K562 treated with DMSO at 1 percent for 4 hours (cell line): ENCODE data around the gene KRTAP12-4. TPM values are rescaled to one million over a fixed set of nuclear protein-coding genes. Genes with fewer than 3 reads are reported as not detected.

Experiments used
- total RNA-seq: library from RNA; unstranded; fragments of 300-600 nt; gene quantifications from 2 replicates; pipeline ENCODE4 v1.2.3, GENCODE V29; 2022; ENCODE audit not compliant: insufficient read depth

KRTAP12-4 gene, protein sequence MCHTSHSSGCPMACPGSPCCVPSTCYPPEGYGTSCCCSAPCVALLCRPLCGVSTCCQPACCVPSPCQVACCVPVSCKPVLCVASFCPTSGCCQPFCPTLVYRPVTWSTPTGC
- total RNA-seq, result not detected in 2 replicates

DNA sequence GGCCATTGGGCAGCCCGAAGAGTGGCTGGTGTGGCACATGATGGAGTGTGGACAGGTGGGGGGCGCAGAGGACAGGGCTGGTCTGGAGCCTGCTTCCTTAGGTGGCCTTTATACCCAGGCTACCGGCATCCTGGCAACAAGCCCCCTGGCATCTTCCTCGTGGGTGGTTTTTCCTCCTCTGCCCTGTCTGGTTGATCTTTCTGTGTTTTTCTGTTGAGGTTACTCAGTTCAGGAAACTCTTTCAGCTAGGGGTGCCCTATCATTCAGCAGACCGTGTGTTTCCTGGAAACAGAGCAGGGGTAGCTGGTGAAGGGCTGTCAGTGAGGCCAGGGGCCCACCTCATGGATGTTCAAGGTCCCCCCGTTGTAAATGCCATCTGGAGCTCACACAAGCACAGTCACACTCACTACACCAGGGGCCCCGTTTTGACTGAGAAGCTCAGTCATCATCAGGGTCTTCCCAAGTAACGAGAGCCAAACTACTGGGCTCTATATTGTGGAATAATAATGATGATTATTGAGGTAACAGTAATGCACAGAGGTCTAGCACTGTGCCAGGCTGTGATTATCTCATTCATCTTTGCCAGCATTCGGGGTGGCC, at the start of gene KRTAP12-4:
Gene KRTAP12-4, minus strand, starts transcription at position 84 of the 600 bp plus-strand sequence. Its CDS starts 45 bp downstream, at position 39.

DNA sequence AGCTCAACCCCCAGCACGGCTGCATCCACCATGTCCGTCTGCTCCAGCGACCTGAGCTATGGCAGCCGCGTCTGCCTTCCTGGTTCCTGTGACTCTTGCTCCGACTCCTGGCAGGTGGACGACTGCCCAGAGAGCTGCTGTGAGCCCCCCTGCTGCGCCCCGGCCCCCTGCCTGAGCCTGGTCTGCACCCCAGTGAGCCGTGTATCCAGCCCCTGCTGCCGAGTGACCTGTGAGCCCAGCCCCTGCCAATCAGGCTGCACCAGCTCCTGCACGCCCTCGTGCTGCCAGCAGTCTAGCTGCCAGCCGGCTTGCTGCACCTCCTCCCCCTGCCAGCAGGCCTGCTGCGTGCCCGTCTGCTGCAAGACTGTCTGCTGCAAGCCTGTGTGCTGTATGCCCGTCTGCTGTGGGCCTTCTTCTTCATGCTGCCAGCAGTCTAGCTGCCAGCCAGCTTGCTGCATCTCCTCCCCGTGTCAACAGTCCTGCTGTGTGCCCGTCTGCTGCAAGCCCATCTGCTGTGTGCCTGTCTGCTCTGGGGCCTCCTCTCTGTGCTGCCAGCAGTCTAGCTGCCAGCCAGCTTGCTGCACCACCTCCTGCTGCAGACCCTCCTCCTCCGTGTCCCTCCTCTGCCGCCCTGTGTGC, 42.8 kb upstream of the KRTAP12-4 start, which contains the start of gene KRTAP10-12:
Gene KRTAP10-12, plus strand, starts transcription at position 1 of the 639 bp plus-strand sequence. Its CDS starts 30 bp downstream, at position 31.

DNA sequence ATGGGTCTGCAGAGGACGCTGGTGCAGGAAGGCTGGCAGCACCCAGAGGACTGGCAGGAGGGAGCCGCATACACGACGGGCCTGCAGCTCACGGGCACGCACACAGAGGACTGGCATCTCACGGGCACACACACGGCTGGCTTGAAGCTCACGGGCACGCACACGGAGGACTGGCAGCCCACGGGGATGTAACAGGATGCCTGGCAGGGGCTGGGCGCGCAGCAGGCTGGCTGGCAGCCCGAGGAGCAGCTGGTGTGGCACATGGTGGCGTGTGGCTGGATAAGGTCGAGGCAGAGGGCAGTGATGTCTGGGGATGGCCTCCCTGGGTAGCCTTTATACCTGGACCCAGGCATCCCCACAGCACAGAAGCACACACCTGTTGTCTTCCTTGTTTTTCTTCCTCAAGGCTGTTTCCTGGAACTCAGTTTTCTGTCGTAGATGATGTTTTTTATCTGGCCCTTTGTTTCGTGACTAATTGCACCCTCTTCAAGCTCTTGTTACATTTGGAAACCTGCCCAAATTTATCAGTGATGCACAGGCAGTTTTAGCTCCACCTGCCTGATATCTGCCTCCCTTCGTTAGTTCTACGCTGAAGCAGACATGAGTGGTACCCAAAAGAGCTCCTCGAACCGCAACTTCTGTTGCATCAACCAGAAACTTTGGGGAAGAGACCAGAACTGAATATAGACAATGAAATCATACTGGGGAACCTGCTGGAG, 27.6 kb upstream of the KRTAP12-4 start, which contains the start of gene KRTAP12-1:
Gene KRTAP12-1, minus strand, starts transcription at position 303 of the 719 bp plus-strand sequence. Its CDS starts 40 bp downstream, at position 263.

DNA sequence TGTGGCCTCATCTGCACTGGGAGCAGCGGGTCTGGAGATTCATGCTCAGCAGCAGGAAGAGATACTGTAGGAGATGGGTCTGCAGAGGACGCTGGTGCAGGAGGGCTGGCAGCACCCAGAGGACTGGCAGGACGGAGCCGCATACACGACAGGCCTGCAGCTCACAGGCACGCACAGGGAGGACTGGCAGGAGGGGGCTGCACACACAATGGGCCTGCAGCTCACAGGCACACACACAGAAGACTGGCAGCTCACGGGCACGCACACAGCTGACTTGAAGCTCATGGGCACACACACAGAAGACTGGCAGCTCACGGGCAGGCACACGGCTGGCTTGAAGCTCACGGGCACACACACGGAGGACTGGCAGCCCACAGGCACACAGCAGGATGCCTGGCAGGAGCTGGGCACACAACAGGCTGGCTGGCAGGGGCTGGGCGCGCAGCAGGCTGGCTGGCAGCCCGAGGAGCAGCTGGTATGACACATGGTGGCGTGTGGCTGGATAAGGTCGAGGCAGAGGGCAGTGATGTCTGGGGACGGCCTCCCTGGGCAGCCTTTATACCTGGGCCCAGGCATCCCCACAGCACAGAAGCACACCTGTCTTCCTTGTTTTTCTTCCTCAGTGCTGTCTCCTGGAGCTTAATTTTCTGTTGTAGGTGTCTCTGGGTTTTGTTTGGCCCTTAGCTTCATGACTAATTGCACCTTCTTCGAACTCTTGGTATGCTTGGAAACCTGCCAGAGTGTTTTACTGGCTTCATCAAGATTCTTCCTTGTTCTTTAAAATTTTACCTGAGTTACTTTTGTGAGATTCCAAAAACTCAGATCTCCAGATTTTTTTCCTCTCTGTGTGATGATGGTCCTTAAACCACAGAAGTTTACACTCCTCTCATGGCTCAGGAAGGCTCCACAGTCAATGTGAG, 12.2 kb upstream of the KRTAP12-4 start, which contains the start of gene KRTAP12-2:
Gene KRTAP12-2, minus strand, starts transcription at position 527 of the 920 bp plus-strand sequence. Its CDS starts 41 bp downstream, at position 486.

DNA sequence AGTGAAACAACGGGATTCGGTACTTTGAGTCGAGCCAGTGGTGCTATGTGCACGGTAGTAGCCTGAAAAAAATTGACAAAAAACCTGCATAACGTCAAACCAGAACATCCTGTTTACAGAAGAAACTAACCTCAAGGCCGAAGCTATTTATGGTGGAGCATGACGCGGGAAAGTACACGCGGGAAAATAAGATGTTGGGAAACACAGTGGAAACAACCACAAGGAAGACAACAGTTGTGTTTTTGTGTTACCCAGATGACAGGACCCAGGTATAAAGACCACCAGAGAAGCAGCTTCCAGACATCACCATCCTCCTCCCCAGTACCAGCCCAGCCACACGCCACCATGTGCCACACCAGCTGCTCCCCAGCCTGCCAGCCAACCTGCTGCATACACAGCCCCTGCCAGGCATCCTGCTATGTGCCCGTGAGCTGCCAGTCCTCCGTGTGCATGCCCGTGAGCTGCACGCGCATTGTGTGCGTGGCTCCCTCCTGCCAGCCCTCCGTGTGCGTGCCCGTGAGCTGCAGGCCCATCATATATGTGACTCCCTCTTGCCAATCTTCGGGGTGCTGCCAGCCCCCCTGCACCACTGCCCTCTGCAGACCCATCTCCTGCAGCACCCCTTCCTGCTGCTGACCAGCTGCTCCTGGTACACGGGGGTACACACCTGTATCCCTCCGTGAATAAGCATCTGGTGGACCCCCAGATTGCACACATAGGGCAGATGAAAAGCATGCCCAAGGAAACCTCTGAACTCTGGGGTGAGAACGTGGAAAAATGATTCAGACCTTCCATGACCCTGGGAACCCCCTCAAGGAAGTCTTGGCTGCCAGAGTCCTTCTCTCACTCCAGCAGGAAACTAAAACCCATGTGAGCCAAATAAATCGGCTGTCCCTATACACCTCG, 3.4 kb upstream of the KRTAP12-4 start, which contains the start of gene KRTAP12-3:
Gene KRTAP12-3, plus strand, starts transcription at position 298 of the 906 bp plus-strand sequence. Its CDS starts 48 bp downstream, at position 346.

DNA sequence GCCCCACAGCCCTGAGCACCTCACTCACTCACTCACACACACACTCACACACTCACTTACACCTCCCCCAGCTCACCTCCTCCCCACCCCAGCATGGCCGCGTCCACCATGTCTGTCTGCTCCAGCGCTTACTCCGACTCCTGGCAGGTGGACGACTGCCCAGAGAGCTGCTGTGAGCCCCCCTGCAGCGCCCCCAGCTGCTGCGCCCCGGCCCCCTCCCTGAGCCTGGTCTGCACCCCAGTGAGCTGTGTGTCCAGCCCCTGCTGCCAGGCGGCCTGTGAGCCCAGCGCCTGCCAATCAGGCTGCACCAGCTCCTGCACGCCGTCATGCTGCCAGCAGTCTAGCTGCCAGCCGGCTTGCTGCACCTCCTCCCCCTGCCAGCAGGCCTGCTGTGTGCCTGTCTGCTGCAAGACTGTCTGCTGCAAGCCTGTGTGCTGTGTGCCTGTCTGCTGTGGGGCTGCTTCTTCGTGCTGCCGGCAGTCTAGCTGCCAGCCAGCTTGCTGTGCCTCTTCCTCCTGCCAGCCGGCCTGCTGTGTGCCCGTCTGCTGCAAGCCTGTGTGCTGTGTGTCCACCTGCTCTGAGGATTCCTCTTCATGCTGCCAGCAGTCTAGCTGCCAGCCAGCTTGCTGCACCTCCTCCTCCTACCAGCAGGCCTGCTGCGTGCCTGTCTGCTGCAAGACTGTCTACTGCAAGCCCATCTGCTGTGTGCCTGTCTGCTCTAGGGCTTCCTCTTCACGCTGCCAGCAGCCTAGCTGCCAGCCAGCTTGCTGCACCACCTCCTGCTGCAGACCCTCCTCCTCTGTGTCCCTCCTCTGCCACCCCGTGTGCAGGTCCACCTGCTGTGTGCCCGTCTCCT, 7.9 kb downstream of the KRTAP12-4 start, which contains the start of gene KRTAP10-11:
Gene KRTAP10-11, plus strand, starts transcription at position 49 of the 856 bp plus-strand sequence. Its CDS starts 45 bp downstream, at position 94.

DNA sequence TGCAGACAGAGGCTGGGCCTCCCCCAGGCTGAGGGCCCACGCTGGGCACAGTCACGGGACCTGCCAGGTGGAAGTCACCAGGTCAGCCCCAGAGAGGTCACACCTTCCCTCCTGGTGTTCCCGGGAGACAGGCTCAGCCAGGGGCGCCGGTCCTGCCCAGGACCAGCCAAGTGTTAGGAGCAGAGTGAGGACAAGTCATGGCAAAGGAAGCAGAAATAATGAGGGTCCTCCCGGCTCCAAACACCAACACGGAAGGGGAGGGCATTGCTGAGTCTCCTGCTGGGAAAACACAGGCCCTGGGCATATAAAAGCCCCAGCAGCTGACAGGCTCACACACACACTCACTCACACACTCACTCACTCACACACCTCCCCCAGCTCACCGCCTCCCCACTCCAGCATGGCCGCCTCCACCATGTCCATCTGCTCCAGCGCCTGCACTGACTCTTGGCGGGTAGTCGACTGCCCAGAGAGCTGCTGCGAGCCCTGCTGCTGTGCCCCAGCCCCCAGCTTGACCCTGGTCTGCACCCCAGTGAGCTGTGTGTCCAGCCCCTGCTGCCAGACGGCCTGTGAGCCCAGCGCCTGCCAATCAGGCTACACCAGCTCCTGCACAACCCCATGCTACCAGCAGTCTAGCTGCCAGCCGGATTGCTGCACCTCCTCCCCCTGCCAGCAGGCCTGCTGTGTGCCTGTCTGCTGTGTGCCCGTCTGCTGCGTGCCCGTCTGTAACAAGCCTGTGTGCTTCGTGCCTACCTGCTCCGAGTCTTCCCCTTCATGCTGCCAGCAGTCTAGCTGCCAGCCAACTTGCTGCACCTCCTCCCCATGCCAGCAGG, 17.2 kb downstream of the KRTAP12-4 start, which contains the start of gene KRTAP10-10:
Gene KRTAP10-10, plus strand, starts transcription at position 339 of the 833 bp plus-strand sequence. Its CDS starts 62 bp downstream, at position 401.

DNA sequence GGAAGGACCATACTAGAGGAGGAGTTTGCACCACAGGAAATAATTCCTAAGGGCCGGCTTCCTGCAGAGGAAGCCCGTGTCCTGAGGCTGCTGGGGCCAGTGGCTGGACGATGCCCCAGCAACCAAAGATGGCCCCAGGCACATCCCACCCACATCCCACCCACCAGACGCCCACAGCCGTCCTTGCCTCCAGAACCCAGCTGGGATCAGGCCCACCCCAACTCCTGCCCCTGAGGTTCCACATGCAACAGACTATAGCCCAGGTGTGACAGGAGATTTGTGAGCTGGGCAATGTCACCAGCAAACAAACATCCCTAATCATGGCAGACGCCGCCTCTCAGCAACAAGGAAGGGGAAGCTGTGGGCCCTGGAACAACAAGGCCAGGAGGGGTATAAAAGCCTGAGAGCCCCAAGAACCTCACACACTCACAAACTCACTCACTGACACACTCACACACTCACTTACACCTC, 27.8 kb downstream of the KRTAP12-4 start, which contains the start of gene KRTAP10-9:
Gene KRTAP10-9, plus strand, starts transcription at position 421 of the 471 bp plus-strand sequence. CDS start 79 bp downstream, outside the sequence.

DNA sequence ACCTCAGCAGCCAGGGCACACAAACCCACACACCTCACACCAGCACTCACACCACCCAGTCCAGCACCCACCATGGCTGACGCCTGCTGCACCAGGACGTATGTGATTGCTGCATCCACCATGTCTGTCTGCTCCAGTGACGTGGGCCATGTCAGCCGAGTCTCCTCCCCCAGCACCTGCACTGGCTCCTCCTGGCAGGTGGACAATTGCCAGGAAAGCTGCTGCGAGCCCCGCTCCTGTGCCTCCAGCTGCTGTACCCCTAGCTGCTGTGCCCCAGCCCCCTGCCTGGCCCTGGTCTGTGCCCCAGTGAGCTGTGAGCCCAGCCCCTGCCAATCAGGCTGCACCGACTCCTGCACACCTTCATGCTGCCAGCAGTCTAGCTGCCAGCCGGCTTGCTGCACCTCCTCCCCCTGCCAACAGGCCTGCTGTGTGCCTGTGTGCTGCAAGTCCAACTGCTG, 42.4 kb downstream of the KRTAP12-4 start, which contains the start of gene KRTAP10-8:
Gene KRTAP10-8, plus strand, starts transcription at position 51 of the 458 bp plus-strand sequence. Its CDS starts 22 bp downstream, at position 73.

Other genes with a start within 250 kb of the KRTAP12-4 start
- not detected in 2 replicates for gene LRRC3, start 199.1 kb downstream of the KRTAP12-4 start, total RNA-seq
- not detected in 2 replicates for gene KRTAP10-1, start 114.5 kb downstream of the KRTAP12-4 start, total RNA-seq
- not detected in 2 replicates for gene KRTAP10-2, start 103.2 kb downstream of the KRTAP12-4 start, total RNA-seq
- gene KRTAP10-3, start 95.9 kb downstream of the KRTAP12-4 start, total RNA-seq, result not detected in 2 replicates
- gene KRTAP10-4, start 80.9 kb downstream of the KRTAP12-4 start, total RNA-seq, result not detected in 2 replicates
- gene KRTAP10-5, start 74.1 kb downstream of the KRTAP12-4 start, total RNA-seq, result not detected in 2 replicates
- gene KRTAP10-6, start 62.2 kb downstream of the KRTAP12-4 start, total RNA-seq, result not detected in 2 replicates
- gene KRTAP10-7, start 54.1 kb downstream of the KRTAP12-4 start, total RNA-seq, result not detected in 2 replicates
- gene KRTAP10-8, start 42.6 kb downstream of the KRTAP12-4 start, total RNA-seq, result not detected in 2 replicates
- not detected in 2 replicates for gene KRTAP10-9, start 27.6 kb downstream of the KRTAP12-4 start, total RNA-seq
- gene KRTAP10-10, start 17.3 kb downstream of the KRTAP12-4 start, total RNA-seq, result not detected in 2 replicates
- not detected in 2 replicates for gene KRTAP10-11, start 8.2 kb downstream of the KRTAP12-4 start, total RNA-seq
- not detected in 2 replicates for gene KRTAP12-3, start 3.3 kb upstream of the KRTAP12-4 start, total RNA-seq
- gene KRTAP12-2, start 12.3 kb upstream of the KRTAP12-4 start, total RNA-seq, result not detected in 2 replicates
- gene KRTAP12-1, start 27.5 kb upstream of the KRTAP12-4 start, total RNA-seq, result not detected in 2 replicates
- not detected in 2 replicates for gene KRTAP10-12, start 42.5 kb upstream of the KRTAP12-4 start, total RNA-seq
- gene TSPEAR, start 56.9 kb upstream of the KRTAP12-4 start, total RNA-seq, result not detected in 2 replicates
- 47.5 and 77.0 TPM in 2 replicates for gene UBE2G2, start 147.2 kb upstream of the KRTAP12-4 start, total RNA-seq
- 106 and 115 TPM in 2 replicates for gene SUMO3, start 163.4 kb upstream of the KRTAP12-4 start, total RNA-seq
- gene PTTG1IP, start 219.0 kb upstream of the KRTAP12-4 start, total RNA-seq, result 141 and 163 TPM in 2 replicates